GM18517 (cell line): ENCODE results near the gene DHRS3.

ENCODE experiments used
- ATAC-seq: cut with Tn5 transposase; IDR thresholded peaks from one replicate; pipeline ENCODE4 v1.9.1; 2021; ENCODE audit warnings: mild to moderate bottlenecking, moderate library complexity; ENCODE audit not compliant: unreplicated experiment

The DHRS3 gene

GRCh38 chr1:12555411-12556367 lies 62.3 kb downstream of the DHRS3 start:
- no peak for ATAC-seq

GRCh38 chr1:12554521-12555305 lies 63.3 kb downstream of the DHRS3 start:
- no peak for ATAC-seq

GRCh38 chr1:12553963-12554362 lies 64.0 kb downstream of the DHRS3 start:
- no peak for ATAC-seq

DNA sequence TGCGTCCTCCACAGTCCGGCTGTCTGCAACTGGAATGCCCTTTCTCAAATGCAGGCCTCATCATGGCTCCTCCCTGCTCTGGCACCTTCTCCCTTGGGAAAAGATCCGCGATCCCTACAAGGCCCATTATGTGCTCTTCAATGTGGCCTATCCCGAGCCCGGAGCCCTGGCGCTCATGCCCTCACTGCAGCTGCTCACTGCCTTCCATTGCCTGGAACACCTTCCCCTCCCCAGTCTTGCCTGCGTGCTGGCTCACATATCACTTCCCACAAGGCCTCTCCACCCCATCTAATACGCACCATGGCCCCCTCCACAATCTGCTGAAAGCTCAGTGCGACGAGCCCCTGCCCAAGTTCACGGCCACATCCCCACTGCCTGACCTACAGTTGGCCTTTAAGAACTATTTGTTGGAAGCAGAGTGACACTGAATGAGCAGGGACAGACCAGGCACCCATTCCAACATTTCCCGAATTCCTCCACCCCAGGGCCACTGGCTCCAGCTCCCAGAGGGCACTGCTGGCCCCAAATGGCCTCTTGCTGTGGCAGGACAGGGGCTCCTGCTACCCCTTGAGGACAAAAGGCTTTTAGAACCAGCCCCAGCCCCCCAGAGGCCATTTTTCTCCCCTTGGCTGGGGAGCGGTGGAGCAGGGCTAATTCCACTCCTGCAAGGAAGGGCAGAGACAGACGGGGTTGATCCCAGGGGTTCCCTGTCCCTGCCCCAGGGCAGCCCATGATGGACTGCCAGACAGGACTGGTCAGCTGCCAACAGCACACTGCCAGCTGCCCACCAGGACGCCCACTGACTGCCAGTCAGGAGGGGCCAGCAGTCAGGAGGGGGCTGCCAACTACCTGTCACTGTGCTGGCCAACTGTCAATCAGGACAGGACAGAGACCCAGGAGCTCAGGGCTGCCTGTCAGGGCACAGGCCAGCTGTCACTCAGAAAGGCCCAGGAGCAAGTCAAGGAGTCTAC lies 64.8 kb downstream of the DHRS3 start:
- ATAC-seq = no peak

- ATAC-seq = no peak
Observed at GRCh38 chr1:12552111-12552888, 65.7 kb downstream of the DHRS3 start.

DNA sequence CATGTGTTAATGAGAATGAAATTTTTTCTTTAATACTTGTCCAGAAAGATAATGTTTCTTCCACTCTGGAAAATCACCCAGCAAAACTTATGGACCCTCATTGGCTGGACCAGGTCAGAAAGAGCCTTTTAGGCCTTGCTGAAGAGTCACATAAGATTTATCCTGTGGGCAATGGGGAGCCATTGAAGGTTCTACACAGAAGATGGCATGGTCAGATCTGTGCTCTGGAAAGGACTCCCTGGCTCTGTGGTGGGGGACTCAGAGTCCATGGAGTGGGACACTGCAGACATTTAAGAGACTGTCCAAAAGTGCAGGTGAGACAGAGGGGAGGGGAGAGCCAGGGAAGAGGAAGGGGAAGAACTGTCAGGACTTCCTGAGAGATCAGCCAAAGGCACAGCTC lies 66.4 kb downstream of the DHRS3 start:
- ATAC-seq = no peak

- no peak for ATAC-seq
Observed at GRCh38 chr1:12549460-12550349, 68.3 kb downstream of the DHRS3 start.

GRCh38 chr1:12548973-12549459 lies 69.0 kb downstream of the DHRS3 start:
- ATAC-seq = no peak

DNA sequence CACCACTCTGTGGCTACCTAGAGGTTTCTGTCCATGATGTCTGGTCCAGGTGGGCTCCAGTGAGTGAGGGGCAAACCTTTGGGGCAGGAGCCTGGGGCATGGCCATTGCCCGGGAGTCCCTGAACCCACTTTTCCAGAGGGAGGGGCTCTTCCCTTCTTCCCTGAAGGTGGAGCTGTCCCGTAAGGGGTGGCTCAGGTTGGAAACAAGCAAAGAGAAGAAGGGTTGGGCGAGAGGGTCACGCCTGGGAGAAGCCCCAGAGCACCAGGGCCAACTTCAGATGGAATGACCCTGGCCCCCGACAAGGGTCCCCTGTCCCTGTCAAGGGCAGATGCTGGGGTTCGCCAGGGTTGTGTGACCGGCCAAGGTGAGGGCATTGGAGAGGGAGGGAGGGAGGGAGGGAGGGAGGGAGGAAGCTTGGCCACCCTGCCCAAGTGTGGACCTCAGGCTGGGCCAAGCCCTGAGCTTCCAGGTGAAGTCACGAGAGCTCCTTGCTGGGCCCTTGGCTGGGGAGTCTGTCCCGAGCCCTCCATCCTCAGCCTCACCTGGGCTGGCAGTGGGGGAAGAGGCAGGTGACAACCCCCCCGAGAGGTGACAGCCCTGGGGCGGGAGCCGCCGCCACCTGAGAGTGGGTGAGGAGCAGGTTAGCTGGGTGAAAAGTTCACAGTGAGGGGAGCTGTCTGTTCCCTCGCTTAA lies 69.6 kb downstream of the DHRS3 start:
- no peak for ATAC-seq

GRCh38 chr1:12547586-12548225 lies 70.3 kb downstream of the DHRS3 start:
- no peak for ATAC-seq

GRCh38 chr1:12546771-12547585 lies 71.0 kb downstream of the DHRS3 start:
- no peak for ATAC-seq

- ATAC-seq = no peak
Observed at GRCh38 chr1:12544992-12545391, 73.0 kb downstream of the DHRS3 start.

- ATAC-seq = no peak
Observed at GRCh38 chr1:12544357-12544756, 73.7 kb downstream of the DHRS3 start.

- no peak for ATAC-seq
Observed at GRCh38 chr1:12543740-12544154, 74.3 kb downstream of the DHRS3 start.

DNA sequence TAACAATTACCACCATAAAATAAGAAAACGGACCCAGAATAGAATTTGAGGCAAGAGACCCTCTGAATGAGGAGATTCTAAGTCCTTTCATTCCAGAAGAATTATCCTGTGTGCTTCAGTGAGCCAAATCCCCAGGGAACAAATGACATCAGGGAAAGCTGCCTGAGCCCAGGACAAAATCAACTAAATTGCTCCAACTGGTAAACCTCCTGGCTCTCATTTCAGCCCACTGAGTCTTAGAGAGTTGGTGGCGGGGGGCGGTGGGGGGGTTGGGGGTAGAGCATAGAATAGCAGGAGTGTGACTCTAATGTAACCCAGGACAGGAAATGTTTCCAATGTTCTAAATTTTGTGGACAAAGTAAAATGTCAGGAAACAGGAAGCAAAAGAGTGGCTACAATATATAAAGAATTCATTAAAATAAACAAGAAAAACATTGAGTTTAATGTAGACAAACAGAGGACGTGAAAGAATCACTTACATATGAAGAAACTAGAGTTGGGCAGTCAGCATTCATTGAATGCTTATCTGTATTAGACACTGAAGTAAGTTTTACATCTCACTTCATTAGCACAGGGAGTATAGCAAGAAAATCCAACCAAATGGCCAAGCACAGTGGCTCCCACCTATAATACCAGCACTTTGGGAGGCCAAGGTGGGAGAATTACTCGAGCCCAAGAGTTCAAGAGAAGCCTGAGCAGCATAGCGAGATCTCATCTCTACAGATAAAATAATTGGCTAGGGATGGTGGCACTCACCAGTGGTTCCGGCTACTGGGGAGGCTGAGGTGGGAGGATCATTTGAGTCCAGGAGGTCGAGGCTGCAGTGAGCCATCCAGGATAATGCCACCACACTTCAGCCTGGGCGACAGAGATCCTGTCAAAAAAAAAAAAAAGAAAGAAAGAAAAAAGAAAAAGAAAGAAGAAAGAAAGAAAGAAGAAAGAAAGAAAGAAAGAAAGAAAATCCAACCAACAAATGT lies 75.1 kb downstream of the DHRS3 start:
- no peak for ATAC-seq

- no peak for ATAC-seq
Observed at GRCh38 chr1:12542138-12542465, 75.9 kb downstream of the DHRS3 start.
